HG03442 (cell line): ENCODE results near the gene KDM4B.
"Not testable (repeated sequence)": the region's sequence is repeated elsewhere in the genome, so short reads cannot be mapped to it uniquely, and the experiment has no call there.

ENCODE experiments used
- ATAC-seq: cut with Tn5 transposase; IDR thresholded peaks from one replicate; pipeline ENCODE4 v1.9.1; 2021; ENCODE audit warnings: mild to moderate bottlenecking, moderate library complexity; ENCODE audit not compliant: unreplicated experiment

The KDM4B gene

GRCh38 chr19:5193192-5193591 is 224.3 kb downstream of the KDM4B start:
- ATAC-seq = no peak

- ATAC-seq = no peak
These were observed 225.7 kb downstream of the KDM4B start for GRCh38 chr19:5194641-5195040.

GRCh38 chr19:5195587-5195986 is 226.7 kb downstream of the KDM4B start:
- ATAC-seq = not testable (repeated sequence)

DNA sequence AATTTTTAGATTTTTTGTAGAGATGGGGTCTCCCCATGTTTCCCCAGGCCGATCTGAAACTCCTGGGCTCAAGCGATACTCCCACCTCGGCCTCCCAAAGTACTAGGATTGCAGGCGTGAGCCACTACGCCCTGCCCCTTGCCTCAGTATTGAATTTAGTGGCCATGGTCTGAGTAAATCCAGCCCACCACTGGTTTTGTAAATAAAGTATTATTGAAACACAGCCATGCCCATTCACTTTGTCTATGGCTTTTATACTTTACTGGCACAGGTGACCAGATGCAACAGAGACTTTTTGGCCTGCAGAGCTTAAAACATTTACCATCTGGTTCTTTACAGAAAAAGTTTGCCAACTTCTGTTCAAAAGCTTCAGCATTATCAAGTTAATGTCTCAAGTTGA is 227.9 kb downstream of the KDM4B start:
- ATAC-seq = no peak

DNA sequence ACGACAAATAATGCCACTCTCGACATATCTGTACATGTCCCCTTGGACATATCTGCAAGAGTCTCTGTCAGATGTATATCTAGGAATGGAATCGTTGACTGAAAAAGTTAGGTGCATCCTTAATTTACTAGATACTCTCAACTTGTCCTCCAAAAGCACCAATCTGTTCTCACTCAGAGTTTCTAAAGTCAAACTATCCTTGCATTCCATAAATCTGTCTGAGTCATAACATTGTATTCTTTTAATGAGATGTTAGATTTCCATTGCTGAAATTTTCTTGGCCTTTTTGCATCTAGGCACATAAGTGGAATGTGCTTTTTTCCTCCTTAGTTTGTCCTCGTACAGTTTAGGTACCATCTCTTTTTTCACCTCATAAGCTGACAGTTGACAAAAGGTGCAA is 231.9 kb downstream of the KDM4B start:
- ATAC-seq = no peak

GRCh38 chr19:5202553-5202952 is 233.6 kb downstream of the KDM4B start:
- ATAC-seq = no peak
